Measurements from ENCODE around the gene KCNH2.

The KCNH2 gene

GRCh38 chr7:150968056-150968733 is 9.9 kb downstream of the KCNH2 start:
- Histone ChIP-seq H3K36me3 (ENCODE audit: control insufficient read depth, insufficient read depth, low read length) (no peaks in the 10 kb centered on the region), H3K9me3 (ENCODE audit: control insufficient read depth, low read length) (no peaks in the 10 kb centered on the region), H3K4me3 (ENCODE audit: insufficient read depth, low read depth, low read length) (no peak overlapping the region), H3K27me3 (ENCODE audit: control insufficient read depth, insufficient read depth, low read length, poor library complexity, severe bottlenecking) (no peaks in the 10 kb centered on the region), H3K27ac (ENCODE audit: insufficient read depth, low read depth, low read length, poor library complexity, severe bottlenecking) (no peak overlapping the region), H3K4me1 (ENCODE audit: control insufficient read depth, insufficient read depth, low read length) (peaks cover 51% of the 10 kb centered on the region)
- WGBS, 2 experiments, result 92 to 95% methylated on average over 15 of the region's 15 CpGs

DNA sequence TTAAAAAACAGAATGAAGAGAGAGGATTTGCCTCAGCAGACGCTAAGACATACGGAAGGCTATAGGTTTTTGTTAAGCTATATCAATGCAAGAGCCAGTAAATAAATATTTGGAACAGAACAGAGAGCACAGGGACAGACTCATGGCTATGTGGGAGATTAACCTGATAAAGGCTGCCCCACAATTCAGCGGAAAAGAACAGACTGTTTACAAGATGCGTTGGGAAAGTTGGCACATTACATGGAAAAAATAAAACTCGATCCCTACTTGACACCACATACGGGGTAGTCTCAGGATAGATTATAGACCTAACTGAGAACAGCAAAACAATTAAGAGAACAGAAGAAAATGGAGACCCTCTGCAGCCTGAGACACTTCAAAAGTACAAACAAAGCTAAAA is 10.8 kb downstream of the KCNH2 start:
- no peak overlapping the region for H3K4me3 ChIP-seq (ENCODE audit: insufficient read depth, low read depth, low read length)
- no peaks in the 10 kb centered on the region for H3K9me3 ChIP-seq (ENCODE audit: control insufficient read depth, low read length)
- H3K36me3 ChIP-seq (ENCODE audit: control insufficient read depth, insufficient read depth, low read length), result no peaks in the 10 kb centered on the region
- H3K27ac ChIP-seq (ENCODE audit: insufficient read depth, low read depth, low read length, poor library complexity, severe bottlenecking), result no peak overlapping the region
- no peaks in the 10 kb centered on the region for H3K27me3 ChIP-seq (ENCODE audit: control insufficient read depth, insufficient read depth, low read length, poor library complexity, severe bottlenecking)
- 96% methylated on average over 6 of the region's 6 CpGs for WGBS, 2 experiments
- peaks cover 50% of the 10 kb centered on the region for H3K4me1 ChIP-seq (ENCODE audit: control insufficient read depth, insufficient read depth, low read length)

- Histone ChIP-seq H3K4me3 (ENCODE audit: insufficient read depth, low read depth, low read length) (no peak overlapping the region), H3K9me3 (ENCODE audit: control insufficient read depth, low read length) (no peaks in the 10 kb centered on the region), H3K36me3 (ENCODE audit: control insufficient read depth, insufficient read depth, low read length) (no peaks in the 10 kb centered on the region), H3K27ac (ENCODE audit: insufficient read depth, low read depth, low read length, poor library complexity, severe bottlenecking) (no peak overlapping the region), H3K27me3 (ENCODE audit: control insufficient read depth, insufficient read depth, low read length, poor library complexity, severe bottlenecking) (no peaks in the 10 kb centered on the region), H3K4me1 (ENCODE audit: control insufficient read depth, insufficient read depth, low read length) (peaks cover 42% of the 10 kb centered on the region)
- WGBS, 2 experiments, result 89 to 91% methylated on average over 1 of the region's 1 CpG
Observed at GRCh38 chr7:150966002-150966401, 12.1 kb downstream of the KCNH2 start.

DNA sequence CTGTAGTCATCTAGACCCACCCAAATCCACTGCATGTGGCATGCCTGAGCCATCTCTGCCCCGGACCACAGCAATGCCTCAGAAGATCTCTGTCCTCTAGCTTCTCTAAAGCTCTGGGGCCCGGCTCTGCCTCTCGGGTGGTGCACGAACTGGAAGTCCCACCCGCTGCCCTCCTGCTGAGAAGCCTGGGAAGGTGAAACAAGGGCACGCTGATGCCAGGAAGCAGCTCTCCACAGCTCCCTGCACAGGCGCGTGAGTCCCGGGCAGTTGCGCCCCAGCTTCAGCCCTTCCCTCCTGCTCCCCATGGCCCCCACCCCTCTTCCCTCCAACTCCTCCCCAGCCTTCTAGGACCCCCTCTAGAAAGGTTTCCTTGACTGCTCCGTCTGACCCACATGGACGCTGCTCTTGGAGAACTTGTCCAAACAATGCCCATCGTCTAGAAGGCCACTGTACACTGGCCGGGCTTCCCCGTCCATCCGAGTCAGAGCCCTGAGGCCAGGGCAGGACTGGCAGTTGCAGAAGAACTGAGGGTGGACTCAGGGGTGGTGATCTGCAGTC is 12.8 kb downstream of the KCNH2 start:
- no peaks in the 10 kb centered on the region for H3K9me3 ChIP-seq (ENCODE audit: control insufficient read depth, low read length)

GRCh38 chr7:150964593-150965111 is 13.5 kb downstream of the KCNH2 start:
- Histone ChIP-seq H3K9me3 (ENCODE audit: control insufficient read depth, low read length) (no peaks in the 10 kb centered on the region), H3K4me1 (ENCODE audit: control insufficient read depth, insufficient read depth, low read length) (peaks cover 29% of the 10 kb centered on the region), H3K36me3 (ENCODE audit: control insufficient read depth, insufficient read depth, low read length) (no peaks in the 10 kb centered on the region), H3K27me3 (ENCODE audit: control insufficient read depth, insufficient read depth, low read length, poor library complexity, severe bottlenecking) (no peaks in the 10 kb centered on the region), H3K4me3 (ENCODE audit: insufficient read depth, low read depth, low read length) (no peak overlapping the region), H3K27ac (ENCODE audit: insufficient read depth, low read depth, low read length, poor library complexity, severe bottlenecking) (no peak overlapping the region)
- 75 to 80% methylated on average over 16 of the region's 16 CpGs for WGBS, 2 experiments

More for the DNA sequence above, 12.8 kb downstream of the KCNH2 start:
- WGBS, 2 experiments, result 89 to 93% methylated on average over 16 of the region's 16 CpGs
- Histone ChIP-seq H3K4me1 (ENCODE audit: control insufficient read depth, insufficient read depth, low read length) (peaks cover 36% of the 10 kb centered on the region), H3K27me3 (ENCODE audit: control insufficient read depth, insufficient read depth, low read length, poor library complexity, severe bottlenecking) (no peaks in the 10 kb centered on the region), H3K27ac (ENCODE audit: insufficient read depth, low read depth, low read length, poor library complexity, severe bottlenecking) (no peak overlapping the region), H3K4me3 (ENCODE audit: insufficient read depth, low read depth, low read length) (no peak overlapping the region), H3K36me3 (ENCODE audit: control insufficient read depth, insufficient read depth, low read length) (no peaks in the 10 kb centered on the region)

DNA sequence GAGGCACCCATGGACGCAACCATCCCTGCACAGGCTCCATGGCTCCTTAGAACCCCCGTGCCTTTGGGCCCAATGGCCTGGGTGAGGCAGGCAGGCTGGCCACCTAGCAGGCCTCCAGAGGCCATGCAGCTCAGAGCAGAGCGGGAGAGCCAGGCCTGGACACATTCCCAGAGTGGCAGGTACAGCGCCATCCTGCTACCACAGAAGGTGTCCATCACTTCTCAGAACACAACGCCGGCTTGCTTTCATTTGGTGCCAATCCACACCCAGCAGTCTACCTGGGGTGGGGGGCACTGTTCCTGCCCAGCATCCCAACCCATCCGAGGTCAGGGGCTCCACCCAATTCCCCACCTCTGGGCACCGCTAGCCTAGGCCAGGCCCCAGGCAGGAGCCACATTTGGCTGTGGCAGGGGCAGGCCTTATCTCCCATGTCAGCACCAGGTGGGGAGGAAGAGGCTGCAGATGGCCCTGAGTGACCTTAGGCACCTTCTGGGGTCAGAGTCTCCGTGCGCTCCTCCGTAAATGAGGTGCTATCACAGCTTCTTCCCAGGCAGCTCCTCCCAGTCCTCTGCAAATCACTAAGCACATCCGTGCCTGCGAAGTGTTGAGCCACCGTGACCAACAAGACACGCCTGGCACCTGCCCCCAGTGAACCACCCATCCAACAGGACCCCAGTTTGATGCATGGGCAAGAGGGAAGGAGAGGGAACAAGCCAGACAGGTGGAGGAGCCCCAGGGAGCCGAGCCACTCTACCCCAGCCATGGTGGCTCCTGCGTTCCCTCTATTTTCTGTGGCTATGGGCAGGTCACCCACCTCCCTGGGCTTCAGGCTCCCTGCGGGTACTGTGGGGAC is 14.2 kb downstream of the KCNH2 start:
- no peak overlapping the region for H3K4me3 ChIP-seq (ENCODE audit: insufficient read depth, low read depth, low read length)
- 85 to 87% methylated on average over 18 of the region's 18 CpGs for WGBS, 2 experiments
- H3K27me3 ChIP-seq (ENCODE audit: control insufficient read depth, insufficient read depth, low read length, poor library complexity, severe bottlenecking), result no peaks in the 10 kb centered on the region
- no peak overlapping the region for H3K27ac ChIP-seq (ENCODE audit: insufficient read depth, low read depth, low read length, poor library complexity, severe bottlenecking)
- H3K36me3 ChIP-seq (ENCODE audit: control insufficient read depth, insufficient read depth, low read length), result no peaks in the 10 kb centered on the region
- no peaks in the 10 kb centered on the region for H3K9me3 ChIP-seq (ENCODE audit: control insufficient read depth, low read length)
- peaks cover 22% of the 10 kb centered on the region for H3K4me1 ChIP-seq (ENCODE audit: control insufficient read depth, insufficient read depth, low read length)

GRCh38 chr7:150962553-150963399 is 15.3 kb downstream of the KCNH2 start:
- Histone ChIP-seq H3K4me1 (ENCODE audit: control insufficient read depth, insufficient read depth, low read length) (peaks cover 16% of the 10 kb centered on the region), H3K27me3 (ENCODE audit: control insufficient read depth, insufficient read depth, low read length, poor library complexity, severe bottlenecking) (no peaks in the 10 kb centered on the region), H3K36me3 (ENCODE audit: control insufficient read depth, insufficient read depth, low read length) (no peaks in the 10 kb centered on the region), H3K27ac (ENCODE audit: insufficient read depth, low read depth, low read length, poor library complexity, severe bottlenecking) (no peak overlapping the region), H3K9me3 (ENCODE audit: control insufficient read depth, low read length) (no peaks in the 10 kb centered on the region), H3K4me3 (ENCODE audit: insufficient read depth, low read depth, low read length) (no peak overlapping the region)
- WGBS, 2 experiments, result 52 to 56% methylated on average over 22 to 23 of the region's 23 CpGs

DNA sequence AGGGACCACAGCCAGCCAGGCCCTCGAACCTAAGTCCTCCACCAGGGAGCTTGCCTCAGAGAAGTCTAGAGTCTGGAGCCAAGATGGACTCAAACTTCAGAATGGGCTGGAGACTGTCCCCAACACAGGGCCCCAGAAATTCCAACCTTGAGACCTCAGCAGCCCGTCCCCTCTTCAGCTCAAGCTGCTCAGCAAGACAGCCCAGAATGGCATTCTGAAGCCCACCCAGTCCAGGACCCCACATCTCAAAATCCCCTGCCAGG is 15.9 kb downstream of the KCNH2 start:
- 86 to 91% methylated on average over 2 of the region's 2 CpGs for WGBS, 2 experiments
- Histone ChIP-seq H3K36me3 (ENCODE audit: control insufficient read depth, insufficient read depth, low read length) (no peaks in the 10 kb centered on the region), H3K27ac (ENCODE audit: insufficient read depth, low read depth, low read length, poor library complexity, severe bottlenecking) (no peak overlapping the region), H3K4me3 (ENCODE audit: insufficient read depth, low read depth, low read length) (no peak overlapping the region), H3K4me1 (ENCODE audit: control insufficient read depth, insufficient read depth, low read length) (peaks cover 16% of the 10 kb centered on the region), H3K27me3 (ENCODE audit: control insufficient read depth, insufficient read depth, low read length, poor library complexity, severe bottlenecking) (no peaks in the 10 kb centered on the region), H3K9me3 (ENCODE audit: control insufficient read depth, low read length) (no peaks in the 10 kb centered on the region)

GRCh38 chr7:150961510-150962289 is 16.4 kb downstream of the KCNH2 start:
- Histone ChIP-seq H3K4me1 (ENCODE audit: control insufficient read depth, insufficient read depth, low read length) (peaks cover 16% of the 10 kb centered on the region), H3K4me3 (ENCODE audit: insufficient read depth, low read depth, low read length) (no peak overlapping the region), H3K9me3 (ENCODE audit: control insufficient read depth, low read length) (no peaks in the 10 kb centered on the region), H3K27me3 (ENCODE audit: control insufficient read depth, insufficient read depth, low read length, poor library complexity, severe bottlenecking) (no peaks in the 10 kb centered on the region), H3K36me3 (ENCODE audit: control insufficient read depth, insufficient read depth, low read length) (no peaks in the 10 kb centered on the region), H3K27ac (ENCODE audit: insufficient read depth, low read depth, low read length, poor library complexity, severe bottlenecking) (no peak overlapping the region)
- 84 to 85% methylated on average over 17 of the region's 17 CpGs for WGBS, 2 experiments
